ENCODE data around the gene NPHP4.
"Not testable (repeated sequence)": the region's sequence is repeated elsewhere in the genome, so short reads cannot be mapped to it uniquely, and the experiment has no call there.

Gene NPHP4

GRCh38 chr1:5855196-5855897 lies 136.9 kb downstream of the NPHP4 start:
- no peak for DNase-seq (ENCODE audit: low read depth)

DNA sequence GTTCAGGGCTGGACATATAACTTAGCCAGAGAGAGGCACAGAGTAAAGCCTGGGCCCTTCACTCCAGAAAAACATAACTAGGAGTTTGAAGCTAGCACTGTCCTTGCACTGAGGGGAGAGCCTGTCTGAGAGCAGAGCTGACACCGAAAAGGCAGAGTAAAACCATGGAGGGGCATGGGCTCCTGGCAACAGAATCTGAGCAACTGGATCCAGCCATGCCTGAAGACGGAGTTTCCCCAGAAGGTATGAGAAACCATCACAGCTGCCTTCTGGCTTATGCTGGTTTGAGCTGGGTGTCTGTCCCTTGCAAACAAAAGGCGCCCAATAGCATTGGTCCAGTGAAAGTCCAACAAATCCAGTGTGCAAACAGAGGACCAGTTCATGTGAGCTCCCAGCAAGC lies 137.5 kb downstream of the NPHP4 start:
- DNase-seq (ENCODE audit: low read depth): no peak

GRCh38 chr1:5853858-5854257 lies 138.4 kb downstream of the NPHP4 start:
- not testable (repeated sequence) for DNase-seq (ENCODE audit: low read depth)

GRCh38 chr1:5850503-5850902 lies 141.7 kb downstream of the NPHP4 start:
- DNase-seq (ENCODE audit: low read depth): no peak

GRCh38 chr1:5849550-5849949 lies 142.7 kb downstream of the NPHP4 start:
- no peak for DNase-seq (ENCODE audit: low read depth)

GRCh38 chr1:5847013-5847659 lies 145.1 kb downstream of the NPHP4 start:
- no peak for DNase-seq (ENCODE audit: low read depth)

DNA sequence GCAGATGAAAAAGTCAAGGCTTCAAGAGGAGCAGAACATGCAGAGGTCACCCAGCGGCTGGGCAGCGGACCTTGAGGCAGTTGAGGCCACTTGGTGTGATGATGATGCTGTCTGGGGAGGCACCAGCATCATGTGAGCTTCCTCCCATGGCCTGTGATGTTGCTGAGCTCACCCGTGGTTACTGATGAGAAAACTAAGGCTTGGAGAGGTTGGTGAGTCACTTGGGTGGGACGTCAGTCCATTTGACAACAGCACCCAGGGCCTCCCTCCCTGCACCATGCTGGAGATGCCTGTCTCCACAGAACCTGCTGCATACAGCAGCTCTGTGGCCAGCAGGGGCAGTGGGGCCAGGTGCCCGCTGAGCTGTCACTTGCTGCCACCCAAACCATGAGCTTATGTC lies 146.8 kb downstream of the NPHP4 start:
- no peak for DNase-seq (ENCODE audit: low read depth)

GRCh38 chr1:5844442-5844841 lies 147.8 kb downstream of the NPHP4 start:
- no peak for DNase-seq (ENCODE audit: low read depth)

GRCh38 chr1:5843521-5844096 lies 148.6 kb downstream of the NPHP4 start:
- no peak for DNase-seq (ENCODE audit: low read depth)

GRCh38 chr1:5842679-5843078 lies 149.5 kb downstream of the NPHP4 start:
- DNase-seq (ENCODE audit: low read depth): no peak

GRCh38 chr1:5840551-5841001 lies 151.6 kb downstream of the NPHP4 start:
- DNase-seq (ENCODE audit: low read depth): no peak

- no peak for DNase-seq (ENCODE audit: low read depth)
These were observed 152.2 kb downstream of the NPHP4 start for GRCh38 chr1:5839881-5840550.

- DNase-seq (ENCODE audit: low read depth): no peak
These were observed 152.9 kb downstream of the NPHP4 start for GRCh38 chr1:5839161-5839880.

- DNase-seq (ENCODE audit: low read depth): no peak
These were observed 154.1 kb downstream of the NPHP4 start for GRCh38 chr1:5837976-5838653.

DNA sequence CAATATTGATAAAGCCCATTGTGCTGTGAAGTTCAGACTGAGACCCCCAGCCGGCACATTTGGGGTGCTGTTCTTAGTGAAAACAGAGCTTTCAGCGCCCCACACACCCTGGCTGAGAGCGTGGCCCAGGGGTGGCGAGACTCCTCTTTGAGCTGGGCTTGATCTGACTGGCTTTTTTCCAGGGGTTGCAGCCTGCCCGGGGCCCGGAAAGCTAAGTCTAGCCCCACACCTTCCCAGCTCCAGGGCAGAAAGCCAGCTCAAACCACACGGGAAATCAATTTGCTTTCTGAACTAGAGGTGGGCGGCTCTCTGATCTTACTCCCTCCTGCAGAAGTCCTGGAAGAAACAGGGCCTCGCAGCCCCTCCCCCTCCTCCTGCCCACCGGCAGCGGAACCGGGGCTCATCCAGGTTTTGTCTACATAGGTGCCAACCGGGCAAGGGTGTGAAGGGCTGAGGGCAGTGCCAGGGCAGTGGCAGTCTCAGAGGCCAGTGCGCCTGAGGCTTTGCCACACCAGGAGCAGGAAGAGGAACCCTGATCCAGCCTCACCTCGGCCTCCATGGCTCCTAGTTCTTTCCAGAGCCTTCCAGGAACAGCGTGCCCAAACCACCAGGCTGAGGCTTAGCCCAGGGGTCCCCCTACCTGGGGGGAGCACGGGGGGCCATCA lies 155.3 kb downstream of the NPHP4 start:
- no peak for DNase-seq (ENCODE audit: low read depth)

DNA sequence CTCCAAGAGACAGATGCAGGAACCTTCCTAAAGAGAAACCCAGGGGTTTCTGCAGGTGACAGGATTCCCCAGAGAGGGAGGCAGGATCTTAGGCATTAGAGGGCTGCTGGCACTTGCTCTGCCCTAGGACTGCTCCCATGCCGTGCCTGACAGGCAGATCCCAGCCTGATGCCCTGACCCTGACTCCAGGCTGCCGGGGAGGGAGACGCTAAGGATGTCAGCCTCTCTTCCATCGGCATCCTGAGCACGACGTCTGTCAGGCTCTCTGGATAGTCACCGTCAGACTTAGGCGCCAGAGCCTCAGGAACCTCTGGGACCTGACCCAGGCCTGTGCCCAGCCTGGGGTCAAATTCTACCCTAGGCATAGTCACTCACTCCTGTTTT lies 157.1 kb downstream of the NPHP4 start:
- DNase-seq (ENCODE audit: low read depth): no peak

DNA sequence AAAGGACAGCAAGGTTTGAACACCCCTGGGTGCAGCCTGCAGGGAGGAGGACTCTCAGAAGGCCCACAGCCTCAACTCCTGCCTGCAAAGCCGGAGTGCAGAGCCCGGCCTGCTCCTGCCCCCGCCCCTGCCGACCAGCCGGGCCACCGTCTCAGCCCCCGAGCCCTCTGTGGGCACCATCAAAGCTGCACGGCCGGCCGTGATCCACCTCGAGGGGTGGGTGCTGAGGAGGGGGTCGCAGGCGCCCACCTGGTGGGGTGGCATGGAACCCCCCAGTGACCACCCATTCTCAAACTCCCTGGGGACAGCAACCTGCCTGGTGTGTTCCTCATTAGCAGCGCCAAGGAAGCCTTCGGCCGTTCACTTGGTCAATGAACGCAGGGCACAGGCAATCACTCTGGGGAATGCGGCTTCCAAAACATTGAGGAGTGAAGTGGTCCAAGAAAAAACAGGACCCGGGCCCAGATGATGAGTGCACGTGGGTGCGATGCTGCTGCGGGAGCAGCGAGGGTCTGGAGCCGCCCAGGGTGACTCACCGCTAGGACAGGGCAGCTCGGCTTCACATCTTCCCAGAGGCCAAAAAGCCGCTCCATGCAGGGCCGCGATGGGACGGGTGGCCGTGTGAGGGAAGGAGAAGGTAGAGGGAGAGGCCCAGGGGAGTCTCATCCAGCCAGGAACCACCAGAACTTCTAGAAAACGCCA lies 157.6 kb downstream of the NPHP4 start:
- no peak for DNase-seq (ENCODE audit: low read depth)

DNA sequence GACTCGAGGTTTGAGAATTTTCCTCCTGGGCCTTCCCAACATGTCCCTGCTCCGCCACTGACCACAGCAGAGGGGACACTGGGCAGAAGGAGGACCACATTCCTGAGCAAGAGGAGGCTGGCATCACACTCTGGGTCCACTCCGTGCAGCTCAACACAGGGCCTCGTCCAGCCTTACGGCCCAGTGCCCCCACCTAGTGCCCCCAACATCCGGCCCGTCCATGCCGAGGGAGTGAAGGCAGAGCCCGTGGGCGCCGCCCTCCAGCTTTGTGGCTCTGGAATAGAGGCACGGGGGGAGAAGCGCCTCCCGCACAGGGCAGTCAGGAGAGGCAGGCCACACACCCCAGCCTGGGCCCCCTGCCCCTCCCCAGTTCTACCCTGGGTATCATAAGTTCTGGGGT lies 158.3 kb downstream of the NPHP4 start:
- DNase-seq (ENCODE audit: low read depth): no peak

- DNase-seq (ENCODE audit: low read depth): no peak
These were observed 159.0 kb downstream of the NPHP4 start for GRCh38 chr1:5832916-5833895.
